Measurements from ENCODE around the gene DENND2A.

The DENND2A gene

GRCh38 chr7:140597428-140597949 is 43.1 kb downstream of the DENND2A start:
- Histone ChIP-seq H3K9me3 (ENCODE audit: control insufficient read depth, insufficient read depth, low read length) (no peaks in the 10 kb centered on the region), H3K79me2 (ENCODE audit: control insufficient read depth, low read length) (no peaks in the 10 kb centered on the region), H3K4me3 (ENCODE audit: low read length) (no peak overlapping the region), H3K4me1 (ENCODE audit: control insufficient read depth, low read length) (no peaks in the 10 kb centered on the region), H4K20me1 (ENCODE audit: control insufficient read depth, insufficient read depth, low read depth, low read length) (no peaks in the 10 kb centered on the region), H3K9me2 (replicated peaks; ENCODE audit: control insufficient read depth, low read length) (no peaks in the 10 kb centered on the region), H3K4me2 (ENCODE audit: low read length) (no peak overlapping the region), H3F3A (ENCODE audit: control insufficient read depth, insufficient read depth) (no peaks in the 10 kb centered on the region), H3K27ac (ENCODE audit: low read depth, low read length) (no peak overlapping the region), H3K27me3 (ENCODE audit: control insufficient read depth, low read length) (peaks cover 12% of the 10 kb centered on the region; the same call in 1 of the 2 replicates), H3K36me3 (ENCODE audit: control insufficient read depth, low read length) (no peaks in the 10 kb centered on the region)
- TF ChIP-seq EZH2phosphoT487 (IDR thresholded peaks at IDR 0.05; ENCODE audit: borderline replicate concordance, low read length) (no peak), CTCF (IDR thresholded peaks at IDR 0.05; ENCODE audit: low read depth, low read length, poor library complexity, severe bottlenecking) (no peak)

GRCh38 chr7:140596519-140597427 is 43.8 kb downstream of the DENND2A start:
- peaks cover 12% of the 10 kb centered on the region; the same call in 1 of the 2 replicates for H3K27me3 ChIP-seq (ENCODE audit: control insufficient read depth, low read length)
- H3K9me3 ChIP-seq (ENCODE audit: control insufficient read depth, insufficient read depth, low read length): no peaks in the 10 kb centered on the region
- H3K9me2 ChIP-seq (replicated peaks; ENCODE audit: control insufficient read depth, low read length): no peaks in the 10 kb centered on the region
- no peak for TF ChIP-seq CTCF (IDR thresholded peaks at IDR 0.05; ENCODE audit: low read depth, low read length, poor library complexity, severe bottlenecking)
- no peak for TF ChIP-seq EZH2phosphoT487 (IDR thresholded peaks at IDR 0.05; ENCODE audit: borderline replicate concordance, low read length)
- H3K27ac ChIP-seq (ENCODE audit: low read depth, low read length): no peak overlapping the region
- no peaks in the 10 kb centered on the region for H4K20me1 ChIP-seq (ENCODE audit: control insufficient read depth, insufficient read depth, low read depth, low read length)
- H3K4me2 ChIP-seq (ENCODE audit: low read length): no peak overlapping the region
- no peaks in the 10 kb centered on the region for H3F3A ChIP-seq (ENCODE audit: control insufficient read depth, insufficient read depth)
- H3K79me2 ChIP-seq (ENCODE audit: control insufficient read depth, low read length): no peaks in the 10 kb centered on the region
- H3K36me3 ChIP-seq (ENCODE audit: control insufficient read depth, low read length): no peaks in the 10 kb centered on the region
- H3K4me1 ChIP-seq (ENCODE audit: control insufficient read depth, low read length): no peaks in the 10 kb centered on the region
- H3K4me3 ChIP-seq (ENCODE audit: low read length): no peak overlapping the region

GRCh38 chr7:140595468-140596092 is 45.0 kb downstream of the DENND2A start:
- H3K27ac ChIP-seq (ENCODE audit: low read depth, low read length): no peak overlapping the region
- TF ChIP-seq EZH2phosphoT487 (IDR thresholded peaks at IDR 0.05; ENCODE audit: borderline replicate concordance, low read length) (no peak), CTCF (IDR thresholded peaks at IDR 0.05; ENCODE audit: low read depth, low read length, poor library complexity, severe bottlenecking) (no peak)

More at GRCh38 chr7:140595468-140596092, 45.0 kb downstream of the DENND2A start:
- no peaks in the 10 kb centered on the region for H3K79me2 ChIP-seq (ENCODE audit: control insufficient read depth, low read length)
- no peaks in the 10 kb centered on the region for H3K9me3 ChIP-seq (ENCODE audit: control insufficient read depth, insufficient read depth, low read length)
- no peaks in the 10 kb centered on the region for H3K36me3 ChIP-seq (ENCODE audit: control insufficient read depth, low read length)
- H3K4me2 ChIP-seq (ENCODE audit: low read length): no peak overlapping the region
- no peaks in the 10 kb centered on the region for H3F3A ChIP-seq (ENCODE audit: control insufficient read depth, insufficient read depth)
- H3K27me3 ChIP-seq (ENCODE audit: control insufficient read depth, low read length): peaks cover 12% of the 10 kb centered on the region; the same call in 1 of the 2 replicates
- H3K9me2 ChIP-seq (replicated peaks; ENCODE audit: control insufficient read depth, low read length): no peaks in the 10 kb centered on the region
- no peak overlapping the region for H3K4me3 ChIP-seq (ENCODE audit: low read length)
- peaks cover 9% of the 10 kb centered on the region for H3K4me1 ChIP-seq (ENCODE audit: control insufficient read depth, low read length)
- no peaks in the 10 kb centered on the region for H4K20me1 ChIP-seq (ENCODE audit: control insufficient read depth, insufficient read depth, low read depth, low read length)

All from DOHH2 (cell line).